ENCODE data around the gene NSG1.

GRCh38 chr4:4338210-4339001, 48.5 kb upstream of the NSG1 start:
- no peak for TF ChIP-seq CTCF (conservative IDR thresholded peaks at IDR 0.05; ENCODE audit: low read depth, low read length)
- TF ChIP-seq EZH2 (IDR thresholded peaks at IDR 0.05; ENCODE audit: borderline replicate concordance, low read depth, low read length, poor library complexity, severe bottlenecking), result no peak

Data from A673 (cell line).